Measurements from ENCODE around the gene FBXO36.
A peak's percentile ranks its signal among the peaks of the same experiment; 100 is the strongest.

FBXO36 gene

DNA sequence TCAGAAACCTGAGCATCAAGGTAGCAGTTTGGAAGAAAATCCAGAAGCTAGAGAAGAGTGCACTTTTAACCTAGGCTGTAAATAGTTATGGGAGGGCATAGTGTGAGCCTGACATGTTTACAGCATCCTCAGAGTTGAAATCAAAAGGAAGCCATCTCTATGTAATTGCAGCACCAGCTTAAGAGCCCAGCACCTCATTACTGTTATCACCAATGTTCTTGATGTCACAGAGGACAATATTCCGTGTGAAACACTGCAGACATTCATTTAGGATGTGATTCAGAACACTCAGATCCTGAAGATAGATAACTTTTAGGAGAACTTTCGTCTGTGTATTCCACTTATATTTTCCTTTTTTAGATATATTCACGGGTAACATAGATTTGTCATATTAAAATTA is 48.1 kb downstream of the FBXO36 start:
- H3K4me1 Mint-ChIP-seq: no peaks in the 10 kb centered on the region
- no peak for DNase-seq
- H3K9me3 Mint-ChIP-seq: no peaks in the 10 kb centered on the region
- no peaks in the 10 kb centered on the region for H3K36me3 Mint-ChIP-seq (ENCODE audit: low read depth)
- ATAC-seq: no peak
- no peaks in the 10 kb centered on the region for H3K27me3 Mint-ChIP-seq
- H3K27ac Mint-ChIP-seq: no peak overlapping the region
- no peak overlapping the region for H3K4me3 Mint-ChIP-seq

DNA sequence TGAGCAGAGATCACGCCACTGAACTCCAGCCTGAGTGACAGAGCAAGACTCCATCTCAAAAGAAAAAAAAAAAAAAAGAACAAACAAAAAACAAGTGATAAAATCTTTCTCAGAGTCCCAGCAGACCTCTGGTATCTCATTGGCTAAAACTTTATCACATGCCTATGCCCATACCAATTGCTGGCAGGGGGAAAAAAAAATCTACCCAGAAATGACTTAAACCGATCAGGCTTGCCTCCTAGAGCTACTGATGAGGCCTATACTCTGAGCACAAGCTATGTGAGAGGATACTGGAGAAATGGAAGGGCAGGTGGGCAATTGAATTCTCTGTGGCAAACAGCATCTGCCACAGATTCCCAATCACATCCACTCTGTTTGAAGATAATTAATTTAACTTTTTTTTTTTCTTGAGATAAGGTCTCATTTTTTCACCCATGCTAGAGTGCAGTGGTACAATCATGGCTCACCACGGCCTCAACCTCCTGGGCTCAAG is 49.0 kb downstream of the FBXO36 start:
- H3K27me3 Mint-ChIP-seq: no peaks in the 10 kb centered on the region
- H3K27ac Mint-ChIP-seq: no peak overlapping the region
- H3K4me3 Mint-ChIP-seq: no peak overlapping the region

DNA sequence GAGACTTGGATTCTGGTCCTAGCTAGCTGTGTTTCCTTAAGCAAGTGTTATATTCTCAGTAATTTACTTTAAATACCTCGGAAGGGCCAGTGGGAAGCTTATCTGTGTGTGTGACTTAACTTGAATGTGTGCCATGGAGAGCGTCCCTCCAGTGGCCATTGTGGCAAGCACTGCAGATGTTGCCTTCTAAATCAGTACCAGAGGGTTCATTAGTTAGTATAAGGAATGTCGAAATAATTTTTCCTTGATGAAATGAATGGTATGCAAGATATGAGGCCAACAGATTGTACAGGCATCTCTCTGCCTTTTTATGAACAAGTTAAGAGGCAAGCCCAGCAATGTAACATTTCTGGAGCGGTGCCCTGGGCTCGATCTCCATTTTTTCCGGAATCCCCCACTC is 52.0 kb downstream of the FBXO36 start:
- H3K9me3 Mint-ChIP-seq: no peaks in the 10 kb centered on the region
- DNase-seq (no peak), ATAC-seq (no peak)
- no peak overlapping the region for H3K27ac Mint-ChIP-seq
- no peaks in the 10 kb centered on the region for H3K4me1 Mint-ChIP-seq
- H3K27me3 Mint-ChIP-seq: no peaks in the 10 kb centered on the region
- no peak overlapping the region for H3K4me3 Mint-ChIP-seq
- no peaks in the 10 kb centered on the region for H3K36me3 Mint-ChIP-seq (ENCODE audit: low read depth)

More for the DNA sequence above, 49.0 kb downstream of the FBXO36 start:
- DNase-seq (no peak), ATAC-seq (no peak)
- Mint-ChIP-seq H3K9me3 (no peaks in the 10 kb centered on the region), H3K36me3 (ENCODE audit: low read depth) (no peaks in the 10 kb centered on the region), H3K4me1 (no peaks in the 10 kb centered on the region)

DNA sequence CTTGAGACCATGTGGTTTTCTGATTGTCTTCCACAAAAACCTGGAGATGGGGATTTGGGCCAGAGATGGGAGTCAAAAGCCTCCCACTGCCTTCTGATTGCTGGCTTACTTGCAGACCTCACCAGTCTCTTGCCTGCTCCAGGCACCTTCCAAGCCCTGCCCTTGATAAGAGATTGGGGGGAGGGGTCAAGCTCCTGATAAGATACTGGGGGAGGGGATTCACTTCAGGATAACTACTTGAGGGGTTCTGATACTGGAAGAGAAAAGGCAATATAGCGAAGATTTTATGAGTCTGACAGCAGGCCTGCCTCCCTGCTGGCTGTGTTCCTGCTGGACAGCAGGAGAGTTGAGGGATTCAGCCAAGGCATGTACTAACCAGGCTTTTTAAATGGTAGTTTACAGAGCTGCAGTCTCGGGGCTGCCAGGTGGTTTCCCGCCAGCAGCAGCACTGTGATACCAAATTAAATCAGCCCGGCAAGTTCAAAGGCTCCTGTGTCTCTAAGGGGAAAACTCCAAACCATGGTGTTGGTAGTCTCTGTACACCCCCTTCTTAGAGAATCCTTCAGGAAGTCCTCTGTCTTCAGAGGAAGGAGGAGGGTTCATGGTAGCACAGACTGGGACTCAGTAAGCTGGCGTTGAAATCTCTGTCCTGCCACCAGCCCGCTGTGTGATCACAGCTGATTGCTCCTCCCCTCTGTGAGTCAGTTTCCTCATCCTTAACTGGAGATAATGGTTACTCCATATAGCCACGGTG is 58.3 kb downstream of the FBXO36 start:
- ATAC-seq (peak; percentile 72), DNase-seq (peak; percentile 3)
- Mint-ChIP-seq H3K36me3 (ENCODE audit: low read depth) (no peaks in the 10 kb centered on the region), H3K27me3 (no peaks in the 10 kb centered on the region), H3K27ac (no peak overlapping the region), H3K4me3 (no peak overlapping the region), H3K4me1 (peaks cover 2% of the 10 kb centered on the region), H3K9me3 (no peaks in the 10 kb centered on the region)

DNA sequence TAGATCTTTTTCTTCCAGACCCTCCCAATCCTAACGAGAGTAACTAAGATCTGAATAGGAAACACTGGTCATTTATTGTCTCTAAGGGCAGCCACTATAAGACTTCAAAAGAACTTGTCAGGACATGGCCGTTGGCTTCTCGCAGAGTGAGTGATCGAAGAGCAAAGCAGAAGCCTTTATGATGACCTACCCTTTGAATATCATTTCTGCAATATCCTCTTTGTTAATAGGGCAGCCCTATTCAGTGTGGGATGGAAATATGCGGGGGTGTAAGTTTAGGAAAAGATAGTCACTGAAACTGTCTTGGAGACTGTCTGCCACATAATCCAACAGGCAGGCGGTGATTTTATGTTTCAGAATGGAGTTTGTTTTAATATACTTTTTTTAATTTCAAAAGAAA is 70.9 kb downstream of the FBXO36 start:
- no peak overlapping the region for H3K4me3 Mint-ChIP-seq
- peaks cover 3% of the 10 kb centered on the region for H3K4me1 Mint-ChIP-seq
- DNase-seq (no peak), ATAC-seq (no peak)
- H3K36me3 Mint-ChIP-seq (ENCODE audit: low read depth): peaks cover 2% of the 10 kb centered on the region
- H3K27ac Mint-ChIP-seq: no peak overlapping the region
- H3K27me3 Mint-ChIP-seq: no peaks in the 10 kb centered on the region
- H3K9me3 Mint-ChIP-seq: no peaks in the 10 kb centered on the region

DNA sequence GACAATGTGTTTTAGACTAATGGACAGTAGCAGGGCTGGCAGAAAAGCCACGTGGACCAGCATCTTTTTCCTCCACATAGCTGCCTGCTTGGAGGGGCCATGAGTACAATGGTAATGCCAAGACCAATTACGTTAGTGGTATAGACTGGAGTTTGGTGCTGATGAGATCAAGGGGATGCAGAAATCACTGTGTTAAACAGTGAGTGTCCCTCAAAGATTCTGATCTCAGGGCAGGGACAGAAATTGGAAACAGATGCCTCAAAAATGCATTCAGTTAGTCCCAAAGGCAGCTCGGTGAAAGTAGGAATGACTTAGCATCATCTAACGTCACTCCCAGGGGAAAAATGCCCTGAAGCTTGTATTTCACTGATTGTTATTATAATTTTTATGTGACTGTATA is 74.0 kb downstream of the FBXO36 start:
- Mint-ChIP-seq H3K36me3 (ENCODE audit: low read depth) (peaks cover 2% of the 10 kb centered on the region), H3K4me1 (peaks cover 7% of the 10 kb centered on the region), H3K27me3 (no peaks in the 10 kb centered on the region), H3K4me3 (no peak overlapping the region), H3K9me3 (no peaks in the 10 kb centered on the region), H3K27ac (no peak overlapping the region)
- no peak for ATAC-seq
- DNase-seq: no peak

DNA sequence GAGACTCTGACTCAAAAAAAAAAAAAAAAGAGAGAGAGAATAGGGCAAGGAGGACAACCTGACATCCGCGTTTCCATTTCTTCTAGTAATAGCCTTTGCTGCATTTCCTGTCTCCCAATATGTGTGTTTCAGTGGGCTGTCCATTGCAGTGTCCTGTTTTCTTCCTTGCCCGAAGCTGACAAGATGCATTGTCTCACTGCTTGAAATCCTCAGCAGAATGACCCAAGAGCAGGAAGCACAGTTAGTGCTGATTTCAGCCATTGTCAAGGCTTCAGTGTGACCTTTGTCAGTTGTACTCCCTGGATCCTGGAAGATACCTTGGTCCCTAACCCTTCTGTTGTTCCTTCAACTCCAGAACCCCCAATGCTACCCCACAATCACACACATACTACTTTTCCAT is 75.3 kb downstream of the FBXO36 start:
- Mint-ChIP-seq H3K27me3 (no peaks in the 10 kb centered on the region), H3K4me1 (peaks cover 7% of the 10 kb centered on the region), H3K36me3 (ENCODE audit: low read depth) (peaks cover 2% of the 10 kb centered on the region), H3K27ac (no peak overlapping the region), H3K9me3 (no peaks in the 10 kb centered on the region), H3K4me3 (no peak overlapping the region)
- no peak for DNase-seq
- no peak for ATAC-seq

DNA sequence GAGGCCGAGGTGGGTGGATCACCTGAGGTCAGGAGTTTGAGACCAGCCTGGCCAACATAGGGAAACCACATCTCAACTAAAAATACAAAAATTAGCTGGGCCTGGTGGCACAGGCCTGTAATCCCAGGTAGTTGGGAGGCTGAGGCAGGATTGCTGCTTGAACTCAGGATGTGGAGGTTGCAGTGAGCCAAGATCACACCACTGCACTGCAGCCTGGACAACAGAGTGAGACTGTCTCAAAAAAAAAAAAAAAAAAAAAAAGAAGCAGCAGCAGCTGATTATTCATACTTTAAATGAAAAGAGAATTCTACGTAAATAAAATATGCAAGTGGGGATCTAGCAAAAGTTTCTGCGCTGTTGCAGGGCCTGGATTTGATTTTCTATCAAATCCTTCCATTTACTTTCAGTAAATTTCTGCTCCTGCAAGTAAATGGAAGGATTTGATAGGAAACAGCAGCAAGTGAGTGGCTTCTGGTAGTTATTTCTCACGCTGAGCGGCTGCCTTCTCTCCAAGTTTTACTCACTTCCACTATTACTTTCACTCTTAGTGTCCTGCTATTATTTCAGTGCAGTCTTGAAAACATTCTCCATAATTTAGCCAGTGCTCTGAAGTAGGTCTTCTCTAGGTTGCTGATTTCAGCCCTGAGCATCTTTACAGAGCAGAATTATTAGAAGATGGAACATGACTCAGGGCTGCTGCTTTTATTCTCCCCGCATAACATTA is 78.0 kb downstream of the FBXO36 start:
- H3K36me3 Mint-ChIP-seq (ENCODE audit: low read depth): no peaks in the 10 kb centered on the region
- H3K4me1 Mint-ChIP-seq: peaks cover 4% of the 10 kb centered on the region
- H3K27me3 Mint-ChIP-seq: no peaks in the 10 kb centered on the region
- H3K9me3 Mint-ChIP-seq: no peaks in the 10 kb centered on the region
- DNase-seq (no peak), ATAC-seq (peak; percentile 46)
- H3K4me3 Mint-ChIP-seq: no peak overlapping the region
- H3K27ac Mint-ChIP-seq: no peak overlapping the region

DNA sequence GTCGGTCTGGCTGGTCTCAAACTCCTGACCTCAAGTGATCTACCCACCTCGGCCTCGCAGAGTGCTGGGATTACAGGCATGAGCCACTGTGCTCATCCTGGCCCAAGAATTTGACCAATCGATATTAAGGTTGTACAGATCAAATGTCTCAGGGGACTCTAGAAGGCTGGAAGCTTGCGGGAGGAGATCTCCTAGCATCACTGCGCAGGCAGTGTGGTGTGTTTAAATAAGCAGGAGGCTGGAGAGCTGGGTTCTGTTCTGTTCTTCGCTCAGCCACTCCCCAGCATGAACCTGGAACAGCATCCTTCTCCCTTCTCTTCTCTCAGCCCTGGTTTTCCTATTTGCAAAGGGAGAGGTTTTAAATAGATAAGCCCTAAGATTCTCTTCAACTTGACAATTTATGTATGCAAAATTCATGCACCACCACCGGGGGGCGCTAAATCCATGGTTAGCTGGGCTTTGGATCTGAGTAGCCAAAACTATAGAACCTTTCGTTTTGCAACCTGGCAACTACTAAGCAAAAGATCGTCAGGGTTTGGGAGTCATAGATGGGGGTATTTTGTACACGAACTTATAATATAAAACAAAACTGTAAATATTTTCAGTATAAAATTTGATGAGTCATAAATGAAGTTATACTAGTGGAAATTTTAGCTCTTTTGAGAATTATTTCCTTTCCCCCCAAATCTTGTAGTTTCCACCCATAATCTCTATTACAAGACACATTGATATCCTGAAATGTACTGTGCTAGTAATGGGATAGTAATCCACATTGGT is 85.8 kb downstream of the FBXO36 start:
- H3K4me1 Mint-ChIP-seq: peaks cover 7% of the 10 kb centered on the region
- ATAC-seq (peak; percentile 75), DNase-seq (peak; percentile 87)
- H3K9me3 Mint-ChIP-seq: no peaks in the 10 kb centered on the region
- H3K4me3 Mint-ChIP-seq: no peak overlapping the region
- no peaks in the 10 kb centered on the region for H3K36me3 Mint-ChIP-seq (ENCODE audit: low read depth)
- no peak overlapping the region for H3K27ac Mint-ChIP-seq
- no peaks in the 10 kb centered on the region for H3K27me3 Mint-ChIP-seq

DNA sequence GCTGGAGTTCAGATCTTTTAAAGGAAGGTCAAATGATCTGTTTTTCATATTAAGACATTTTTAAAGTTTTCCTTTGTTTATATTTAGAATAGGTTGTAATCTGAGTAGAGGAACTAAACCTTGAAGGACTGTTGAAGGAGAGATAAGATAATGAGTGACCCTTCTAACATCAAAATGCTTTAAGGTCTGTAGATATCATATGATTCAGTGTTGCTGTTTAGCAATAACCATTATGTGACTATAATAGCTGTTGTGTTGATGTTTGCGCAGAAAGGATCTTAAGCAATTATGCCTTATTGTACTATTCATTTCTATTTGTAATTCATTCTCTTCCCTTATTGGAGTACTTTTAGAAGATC is 86.4 kb downstream of the FBXO36 start:
- Mint-ChIP-seq H3K4me1 (peaks cover 7% of the 10 kb centered on the region), H3K27ac (no peak overlapping the region), H3K9me3 (no peaks in the 10 kb centered on the region), H3K27me3 (no peaks in the 10 kb centered on the region), H3K4me3 (no peak overlapping the region), H3K36me3 (ENCODE audit: low read depth) (no peaks in the 10 kb centered on the region)
- ATAC-seq: no peak
- DNase-seq: no peak

DNA sequence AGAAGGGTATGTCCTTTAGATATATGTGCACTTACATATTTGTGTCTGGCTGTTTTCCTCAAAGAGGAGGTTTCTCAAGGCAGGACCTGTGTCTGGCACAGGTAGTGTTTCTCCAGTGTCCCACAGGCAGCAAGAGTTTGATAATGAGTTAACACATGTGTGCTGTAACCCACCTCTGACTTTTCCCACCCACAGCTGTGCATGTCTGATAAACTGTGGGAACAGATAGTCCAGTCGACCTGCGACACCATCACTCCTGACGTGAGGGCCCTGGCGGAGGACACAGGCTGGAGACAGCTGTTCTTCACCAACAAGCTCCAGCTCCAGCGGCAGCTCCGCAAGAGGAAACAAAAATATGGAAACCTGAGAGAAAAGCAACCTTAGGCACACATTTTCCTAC is 88.2 kb downstream of the FBXO36 start:
- Mint-ChIP-seq H3K27me3 (no peaks in the 10 kb centered on the region), H3K4me1 (peaks cover 7% of the 10 kb centered on the region), H3K9me3 (no peaks in the 10 kb centered on the region), H3K27ac (no peak overlapping the region), H3K36me3 (ENCODE audit: low read depth) (no peaks in the 10 kb centered on the region), H3K4me3 (no peak overlapping the region)
- no peak for DNase-seq
- no peak for ATAC-seq

DNA sequence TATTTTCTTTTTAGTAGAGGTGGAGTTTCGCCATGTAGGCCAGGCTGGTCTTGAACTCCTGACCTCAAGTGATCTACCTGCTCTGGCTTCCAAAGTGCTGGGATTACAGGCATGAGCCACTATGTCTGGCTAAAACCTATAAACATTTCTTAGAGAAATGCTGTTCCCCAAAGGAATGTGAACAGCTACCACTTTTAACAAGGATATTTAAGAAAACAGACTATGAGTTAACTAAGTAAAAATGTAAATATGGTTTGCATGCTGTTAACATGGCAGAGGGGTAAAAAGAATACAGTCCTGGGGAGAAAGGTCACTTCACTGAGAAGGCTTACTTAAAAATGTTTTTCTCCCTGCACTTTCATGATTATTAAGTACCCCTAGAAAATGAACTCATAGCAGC is 89.3 kb downstream of the FBXO36 start:
- Mint-ChIP-seq H3K4me3 (no peak overlapping the region), H3K27me3 (no peaks in the 10 kb centered on the region), H3K9me3 (no peaks in the 10 kb centered on the region), H3K27ac (no peak overlapping the region), H3K4me1 (peaks cover 7% of the 10 kb centered on the region), H3K36me3 (ENCODE audit: low read depth) (no peaks in the 10 kb centered on the region)
- DNase-seq: no peak
- no peak for ATAC-seq

DNA sequence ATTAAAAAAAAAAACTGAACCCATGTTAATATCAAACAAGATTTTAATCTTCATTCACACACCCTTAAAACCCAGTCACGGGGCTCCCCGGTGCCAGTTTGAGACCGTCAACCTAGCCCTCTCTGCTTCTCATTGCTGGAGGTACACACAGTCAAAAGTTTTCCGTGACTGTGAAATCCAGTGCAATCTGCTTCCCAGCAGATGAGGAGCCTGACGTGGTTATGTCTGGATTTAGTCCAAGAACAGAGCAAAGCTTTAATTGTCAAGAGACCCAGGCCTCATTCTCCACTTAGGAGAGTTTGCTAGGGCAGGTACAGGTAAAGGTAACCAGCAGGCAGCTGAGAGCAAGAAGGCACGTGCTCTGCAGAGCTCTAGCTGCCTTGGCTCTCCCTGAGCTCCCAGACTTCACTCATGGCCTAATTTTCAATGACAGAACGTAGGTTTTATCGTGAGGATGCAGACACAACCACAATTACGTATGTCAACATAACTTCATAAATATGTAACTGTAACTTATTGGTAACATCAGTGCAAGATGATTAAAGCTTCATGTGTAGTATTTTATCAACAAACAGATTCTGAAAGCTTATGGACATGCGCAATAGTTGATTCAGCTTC is 90.1 kb downstream of the FBXO36 start:
- ATAC-seq: no peak
- H3K4me3 Mint-ChIP-seq: no peak overlapping the region
- no peak overlapping the region for H3K27ac Mint-ChIP-seq
- no peaks in the 10 kb centered on the region for H3K27me3 Mint-ChIP-seq
- no peaks in the 10 kb centered on the region for H3K36me3 Mint-ChIP-seq (ENCODE audit: low read depth)
- no peak for DNase-seq
- peaks cover 7% of the 10 kb centered on the region for H3K4me1 Mint-ChIP-seq
- no peaks in the 10 kb centered on the region for H3K9me3 Mint-ChIP-seq

DNA sequence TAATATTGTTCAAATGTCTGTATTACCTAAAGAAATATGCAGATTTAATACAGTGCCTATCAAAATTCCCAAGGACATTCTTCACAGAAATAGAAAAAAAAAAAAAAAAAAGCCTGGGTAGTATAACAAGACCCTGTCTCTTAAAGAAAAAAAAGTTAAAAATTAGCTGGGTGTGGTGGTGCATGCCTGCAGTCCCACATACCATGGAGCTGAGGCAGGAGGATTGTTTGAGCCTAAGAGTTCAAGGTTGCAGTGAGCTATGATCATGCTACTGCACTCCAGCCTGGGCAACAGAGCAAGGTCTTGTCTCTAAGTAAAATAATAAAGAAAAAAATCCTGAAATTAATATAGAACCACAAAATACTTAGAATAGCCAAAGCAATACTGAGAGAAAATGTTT is 94.5 kb downstream of the FBXO36 start:
- Mint-ChIP-seq H3K36me3 (ENCODE audit: low read depth) (no peaks in the 10 kb centered on the region), H3K4me3 (no peak overlapping the region), H3K4me1 (no peaks in the 10 kb centered on the region), H3K9me3 (no peaks in the 10 kb centered on the region), H3K27ac (no peak overlapping the region), H3K27me3 (no peaks in the 10 kb centered on the region)
- ATAC-seq (no peak), DNase-seq (no peak)

Data from activated naive CD8-positive, alpha-beta T cell treated with anti-CD3 and anti-CD28 coated beads, Interleukin-2, amount 50 U/mL, for 24 hours (primary cell).